GM21786 (cell line): ENCODE measurements around the gene SLC25A26.

Experiments
- ATAC-seq: cut with Tn5 transposase; IDR thresholded peaks from one replicate; pipeline ENCODE4 v1.9.1; 2021; ENCODE audit not compliant: unreplicated experiment

SLC25A26 gene

GRCh38 chr3:66394019-66394752 lies 173.4 kb downstream of the SLC25A26 start:
- ATAC-seq: peak; percentile 93

GRCh38 chr3:66394753-66395249 lies 174.0 kb downstream of the SLC25A26 start:
- ATAC-seq: no peak

GRCh38 chr3:66395635-66396034 lies 174.8 kb downstream of the SLC25A26 start:
- no peak for ATAC-seq

- ATAC-seq: no peak
These were observed 175.5 kb downstream of the SLC25A26 start for GRCh38 chr3:66396161-66396760.

GRCh38 chr3:66396888-66397287 lies 176.1 kb downstream of the SLC25A26 start:
- no peak for ATAC-seq

- ATAC-seq: no peak
These were observed 176.9 kb downstream of the SLC25A26 start for GRCh38 chr3:66397745-66398144.

GRCh38 chr3:66398228-66399025 lies 177.6 kb downstream of the SLC25A26 start:
- ATAC-seq: no peak

GRCh38 chr3:66399529-66400232 lies 178.9 kb downstream of the SLC25A26 start:
- ATAC-seq: no peak

GRCh38 chr3:66400411-66401156 lies 179.8 kb downstream of the SLC25A26 start:
- ATAC-seq: no peak

- no peak for ATAC-seq
These were observed 180.4 kb downstream of the SLC25A26 start for GRCh38 chr3:66401157-66401550.

- no peak for ATAC-seq
These were observed 181.1 kb downstream of the SLC25A26 start for GRCh38 chr3:66401675-66402491.

GRCh38 chr3:66402596-66403290 lies 181.9 kb downstream of the SLC25A26 start:
- no peak for ATAC-seq

- no peak for ATAC-seq
These were observed 182.7 kb downstream of the SLC25A26 start for GRCh38 chr3:66403323-66403990.

- no peak for ATAC-seq
These were observed 183.4 kb downstream of the SLC25A26 start for GRCh38 chr3:66404197-66404596.

- no peak for ATAC-seq
These were observed 184.3 kb downstream of the SLC25A26 start for GRCh38 chr3:66404903-66405700.

- no peak for ATAC-seq
These were observed 184.9 kb downstream of the SLC25A26 start for GRCh38 chr3:66405701-66406091.

GRCh38 chr3:66406163-66406562 lies 185.4 kb downstream of the SLC25A26 start:
- no peak for ATAC-seq
